NCI-H510A (cell line): ENCODE results near the gene ZNF407.

Experiments
- DNase-seq: peaks from one replicate; lab custom pipeline; 2025; lab: John Stamatoyannopoulos, UW

ZNF407 gene

GRCh38 chr18:75105551-75106254 is 508.0 kb downstream of the ZNF407 start:
- DNase-seq: no peak

- DNase-seq: no peak
These were observed 509.1 kb downstream of the ZNF407 start for GRCh38 chr18:75106746-75107145.

GRCh38 chr18:75107196-75107930 is 509.7 kb downstream of the ZNF407 start:
- no peak for DNase-seq

DNA sequence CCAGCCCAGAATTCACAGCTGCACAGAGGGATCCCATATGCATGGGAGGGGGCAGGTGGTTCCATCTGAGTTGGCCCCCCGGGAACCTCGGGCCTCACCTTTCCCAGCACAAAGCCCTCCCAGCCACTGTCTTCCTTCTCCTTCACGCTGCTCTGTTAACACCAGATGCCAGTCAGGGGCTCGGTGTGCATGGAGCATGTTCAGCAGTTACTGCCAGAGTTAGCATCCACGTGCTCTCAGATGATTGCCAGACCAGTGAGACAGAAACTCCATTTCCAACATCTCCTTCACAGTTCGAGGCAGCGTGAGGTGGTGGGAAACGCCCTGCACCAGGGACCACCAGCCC is 510.2 kb downstream of the ZNF407 start:
- no peak for DNase-seq

DNA sequence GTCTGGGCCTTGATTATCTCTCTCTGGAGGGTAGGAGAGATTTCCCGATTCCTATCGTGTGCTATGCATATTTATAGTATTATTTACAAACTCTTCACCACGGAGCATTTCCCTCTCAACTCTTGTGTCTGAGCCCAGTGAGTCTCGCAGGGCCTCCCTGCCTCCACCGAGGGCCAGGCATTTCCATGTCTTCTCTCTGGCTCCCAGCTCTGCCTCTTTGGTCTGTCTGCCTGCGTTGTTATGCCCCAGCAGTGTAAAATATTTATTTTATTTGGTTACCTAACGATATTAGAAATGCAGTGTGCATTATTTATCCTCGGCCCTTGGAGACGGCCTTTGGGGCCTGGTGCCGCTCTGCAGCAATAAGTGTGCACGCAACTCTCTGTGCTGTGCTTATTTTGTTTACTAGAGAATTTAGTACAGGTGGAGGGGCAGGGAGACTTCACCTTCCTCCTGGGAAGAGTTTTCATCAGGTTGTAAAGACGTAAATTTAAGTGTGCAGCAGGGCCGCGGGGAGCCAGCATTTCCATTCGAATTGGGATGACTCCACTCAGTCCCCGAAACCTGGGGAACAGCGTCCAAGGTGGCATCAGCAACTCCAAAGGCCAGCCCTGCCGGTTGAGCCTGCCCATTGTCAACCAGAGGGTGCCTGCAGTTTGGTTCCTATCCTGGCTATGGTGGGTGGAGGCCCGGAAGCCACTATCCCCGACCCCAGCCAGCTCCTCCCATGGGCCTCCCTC is 511.1 kb downstream of the ZNF407 start:
- no peak for DNase-seq

- no peak for DNase-seq
These were observed 511.6 kb downstream of the ZNF407 start for GRCh38 chr18:75109319-75109691.

- no peak for DNase-seq
These were observed 512.1 kb downstream of the ZNF407 start for GRCh38 chr18:75109819-75110218.

DNA sequence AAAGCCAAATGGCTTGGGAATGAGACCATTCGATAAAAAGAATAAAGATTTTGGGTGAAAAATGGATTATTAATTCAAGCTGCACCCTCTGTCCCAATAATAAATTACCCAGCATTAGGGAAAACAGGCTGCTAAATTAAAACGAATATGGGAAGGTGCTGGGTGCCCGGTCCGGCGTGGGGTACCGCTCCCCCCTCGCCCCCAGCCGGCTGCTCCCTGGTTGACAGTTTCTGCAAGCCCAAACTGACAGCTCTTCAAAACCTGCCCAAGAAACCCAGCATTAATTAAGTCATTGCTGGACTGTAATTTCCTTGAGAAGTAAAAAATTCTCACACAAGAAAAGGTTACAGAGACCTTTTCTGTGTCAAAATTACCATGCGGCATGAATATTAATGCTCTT is 512.6 kb downstream of the ZNF407 start:
- DNase-seq: no peak

DNA sequence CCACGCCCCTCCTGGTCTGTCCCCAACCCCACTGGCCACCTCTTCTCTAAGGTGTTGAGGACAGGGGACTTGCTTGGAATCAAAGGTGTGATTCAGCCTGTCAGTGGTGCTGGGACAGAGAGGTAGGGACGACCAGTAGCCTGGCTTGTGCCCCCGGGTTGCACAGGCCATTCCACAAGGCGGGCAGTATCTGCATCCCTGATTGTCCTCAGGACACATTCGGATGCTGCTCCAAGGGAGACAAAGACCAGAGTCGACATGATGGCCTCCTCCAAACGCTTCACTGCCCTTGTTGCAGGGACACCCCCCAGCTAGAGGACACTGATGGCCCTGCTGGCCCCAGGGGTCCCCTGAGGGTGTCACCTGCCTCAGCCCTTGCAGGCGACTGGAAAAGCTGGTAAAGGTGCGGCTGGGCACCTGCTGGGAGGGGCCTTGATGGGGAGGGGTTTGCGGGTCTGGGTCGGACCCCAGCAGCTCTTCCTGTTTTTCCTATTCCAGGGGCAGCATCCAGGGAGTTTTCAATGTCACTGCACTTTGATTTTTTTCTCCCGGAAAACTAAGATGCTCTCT is 513.3 kb downstream of the ZNF407 start:
- no peak for DNase-seq

- no peak for DNase-seq
These were observed 514.1 kb downstream of the ZNF407 start for GRCh38 chr18:75111760-75112159.

- DNase-seq: no peak
These were observed 514.8 kb downstream of the ZNF407 start for GRCh38 chr18:75112186-75113096.

DNA sequence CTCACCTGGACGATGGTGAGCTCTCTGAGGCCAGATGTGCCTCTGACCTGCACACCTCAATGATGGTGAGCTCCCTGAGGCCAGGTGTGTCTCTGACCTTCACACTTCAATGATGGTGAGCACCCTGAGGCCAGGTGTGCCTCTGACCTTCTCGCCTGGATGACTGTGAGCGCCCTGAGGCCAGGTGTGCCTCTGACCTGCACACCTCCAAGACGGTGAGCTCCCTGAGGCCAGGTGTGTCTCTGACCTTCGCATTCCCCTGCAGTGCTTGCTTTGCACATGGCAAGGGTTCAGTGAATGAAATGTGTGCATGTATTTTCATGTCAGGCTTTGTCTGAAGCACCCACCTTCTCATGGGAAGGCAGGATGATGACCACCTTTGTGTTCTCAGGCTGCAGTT is 515.8 kb downstream of the ZNF407 start:
- DNase-seq: no peak

DNA sequence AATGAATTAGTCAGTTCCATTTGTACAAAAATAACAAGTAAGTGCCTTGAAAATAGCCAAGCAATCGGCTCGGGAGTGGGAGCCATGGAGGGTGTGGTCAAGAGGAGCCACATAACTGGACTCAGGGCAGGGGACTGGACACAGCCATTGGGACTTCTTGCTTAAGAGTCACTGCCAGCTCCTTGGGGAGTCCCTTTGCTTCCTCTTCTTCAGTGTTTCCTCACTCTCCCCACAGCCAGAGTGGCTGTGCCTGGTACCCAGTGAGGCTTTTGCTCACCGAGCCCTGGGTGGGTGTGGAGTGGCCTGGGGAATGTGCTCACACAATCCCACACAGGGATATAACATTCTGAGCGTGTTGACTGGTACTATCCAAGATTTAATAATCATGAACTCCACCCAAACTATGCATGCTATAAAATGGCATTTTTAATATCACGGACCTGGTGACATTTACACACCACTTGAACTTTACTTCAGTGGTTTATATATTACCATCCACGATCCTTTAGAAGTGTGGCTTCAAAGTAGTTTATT is 516.6 kb downstream of the ZNF407 start:
- DNase-seq: no peak
